Measurements from ENCODE around the gene IFFO2.
A peak's percentile ranks its signal among the peaks of the same experiment; 100 is the strongest.

The IFFO2 gene

GRCh38 chr1:18956193-18957135 is at the start of gene IFFO2:
TSS of gene IFFO2 (minus strand) at chr1:18956676. CDS start at chr1:18956332, 344 bp downstream.
- peak; percentile 82 for DNase-seq

- no peak for DNase-seq
Observed at GRCh38 chr1:19006000-19006399, 49.5 kb upstream of the IFFO2 start.

GRCh38 chr1:19003371-19004290 is 47.2 kb upstream of the IFFO2 start:
- DNase-seq, result no peak

GRCh38 chr1:19000065-19000464 is 43.6 kb upstream of the IFFO2 start:
- DNase-seq, result no peak

- no peak for DNase-seq
Observed at GRCh38 chr1:18999359-18999758, 42.9 kb upstream of the IFFO2 start.

GRCh38 chr1:18998016-18998724 is 41.7 kb upstream of the IFFO2 start:
- DNase-seq, result no peak

GRCh38 chr1:18997508-18997907 is 41.0 kb upstream of the IFFO2 start:
- no peak for DNase-seq

GRCh38 chr1:18996548-18997177 is 40.2 kb upstream of the IFFO2 start:
- no peak for DNase-seq

GRCh38 chr1:18994381-18994780 is 37.9 kb upstream of the IFFO2 start:
- DNase-seq, result no peak

GRCh38 chr1:18992646-18993045 is 36.2 kb upstream of the IFFO2 start:
- DNase-seq, result no peak

- DNase-seq, result no peak
Observed at GRCh38 chr1:18991585-18991984, 35.1 kb upstream of the IFFO2 start.

- DNase-seq, result no peak
Observed at GRCh38 chr1:18989896-18990295, 33.4 kb upstream of the IFFO2 start.

GRCh38 chr1:18989176-18989799 is 32.8 kb upstream of the IFFO2 start:
- no peak for DNase-seq

- no peak for DNase-seq
Observed at GRCh38 chr1:18981242-18981641, 24.8 kb upstream of the IFFO2 start.

GRCh38 chr1:18978706-18979105 is 22.2 kb upstream of the IFFO2 start:
- DNase-seq, result no peak

- DNase-seq, result no peak
Observed at GRCh38 chr1:18977428-18977827, 21.0 kb upstream of the IFFO2 start.

- DNase-seq, result no peak
Observed at GRCh38 chr1:18976096-18976495, 19.6 kb upstream of the IFFO2 start.

- DNase-seq, result no peak
Observed at GRCh38 chr1:18974606-18975005, 18.1 kb upstream of the IFFO2 start.

GRCh38 chr1:18974005-18974404 is 17.5 kb upstream of the IFFO2 start:
- no peak for DNase-seq

GRCh38 chr1:18973446-18973955 is 17.0 kb upstream of the IFFO2 start:
- DNase-seq, result no peak

GRCh38 chr1:18972991-18973390 is 16.5 kb upstream of the IFFO2 start:
- DNase-seq, result no peak

GRCh38 chr1:18972531-18972930 is 16.1 kb upstream of the IFFO2 start:
- no peak for DNase-seq

Measured in cortex of kidney (tissue), 1 donor.